ENCODE results near the gene TMEM87B. TPM values are rescaled to one million over a fixed set of nuclear protein-coding genes. Genes with fewer than 3 reads are reported as not detected.

TMEM87B gene
- 10 to 100 TPM; 14.8 to 15.3 TPM for total RNA-seq

- peaks cover 32% of the 10 kb centered on the region for H3K4me1 ChIP-seq
- H3K4me3 ChIP-seq: peak within 1 kb of the TSS; percentile 71 to 90
- no peaks in the 10 kb centered on the region for H3K36me3 ChIP-seq (replicated peaks in 1 of 2; ENCODE audit: insufficient read depth in 1 of 2, low read depth in 2 of 2)
- 0 to 1% methylated on average over 22 to 58 of the region's 90 CpGs for WGBS, 2 donors
- H3K27ac ChIP-seq: peak within 1 kb of the TSS; percentile 86 to 97 (median 89)
- no peaks in the 10 kb centered on the region for H3K9me3 ChIP-seq
- DNase-seq (peak; percentile 98 to 99 (median 98)), ATAC-seq (peak; percentile 80)
- TF ChIP-seq CTCF (IDR thresholded peaks at IDR 0.05) (no peak), POLR2A (IDR thresholded peaks at IDR 0.05) (peak; percentile 69 to 90 (median 88))
- intact Hi-C loops (cut with DNase I): loop anchor here (5.0 kb wide), 1 partner anchor 108 kb away; no protein-coding TSS in a partner anchor
- H3K27me3 ChIP-seq: no peaks in the 10 kb centered on the region
Observed at GRCh38 chr2:112054847-112055729, at the start of gene TMEM87B. TMEM87B (plus strand) TSS chr2:112055269; CDS start chr2:112055592, 323 bp downstream.

GRCh38 chr2:112005406-112006075 lies 49.5 kb upstream of the TMEM87B start:
- H3K36me3 ChIP-seq (replicated peaks in 1 of 2; ENCODE audit: insufficient read depth in 1 of 2, low read depth in 2 of 2): peaks cover 0 to 2% of the 10 kb centered on the region in 2 donors
- WGBS, 2 donors: 88 to 96% methylated on average over 5 of the region's 5 CpGs
- intact Hi-C loops (cut with DNase I): no loop called here
- no peak overlapping the region for H3K4me3 ChIP-seq
- ATAC-seq (no peak), DNase-seq (no peak)
- H3K27ac ChIP-seq: no peak overlapping the region
- H3K27me3 ChIP-seq: no peaks in the 10 kb centered on the region
- TF ChIP-seq POLR2A (IDR thresholded peaks at IDR 0.05) (no peak), CTCF (IDR thresholded peaks at IDR 0.05) (no peak)
- H3K9me3 ChIP-seq: no peaks in the 10 kb centered on the region
- H3K4me1 ChIP-seq: no peaks in the 10 kb centered on the region

- Histone ChIP-seq H3K9me3 (no peaks in the 10 kb centered on the region), H3K4me3 (no peak overlapping the region), H3K27me3 (no peaks in the 10 kb centered on the region), H3K36me3 (replicated peaks in 1 of 2; ENCODE audit: insufficient read depth in 1 of 2, low read depth in 2 of 2) (peaks cover 0 to 2% of the 10 kb centered on the region in 2 donors), H3K27ac (peak overlapping the region in 1 of 4 donors; percentile 5), H3K4me1 (no peaks in the 10 kb centered on the region)
- ATAC-seq (no peak), DNase-seq (peak in 1 of 4 donors; percentile 35)
- 79 to 95% methylated on average over 4 of the region's 4 CpGs for WGBS, 2 donors
- no peak for TF ChIP-seq CTCF (IDR thresholded peaks at IDR 0.05)
- no peak for TF ChIP-seq POLR2A (IDR thresholded peaks at IDR 0.05)
- intact Hi-C loops (cut with DNase I): no loop called here
Observed at GRCh38 chr2:112006076-112006410, 49.0 kb upstream of the TMEM87B start.

- Histone ChIP-seq H3K27me3 (no peaks in the 10 kb centered on the region), H3K9me3 (no peaks in the 10 kb centered on the region), H3K27ac (no peak overlapping the region), H3K4me3 (no peak overlapping the region), H3K36me3 (replicated peaks in 1 of 2; ENCODE audit: insufficient read depth in 1 of 2, low read depth in 2 of 2) (peaks cover 0 to 3% of the 10 kb centered on the region in 2 donors), H3K4me1 (no peaks in the 10 kb centered on the region)
- intact Hi-C loops (cut with DNase I): no loop called here
- DNase-seq: no peak
- ATAC-seq: no peak
- TF ChIP-seq POLR2A (IDR thresholded peaks at IDR 0.05): no peak
- TF ChIP-seq CTCF (IDR thresholded peaks at IDR 0.05): no peak
- 91% methylated on average over 2 of the region's 2 CpGs for WGBS, 2 donors
Observed at GRCh38 chr2:112007493-112007892, 47.6 kb upstream of the TMEM87B start.
